T-helper 9 cell (primary cell): Measurements from ENCODE around the gene UNC13A.

Experiments
- DNase-seq: peaks from one replicate; pipeline ENCODE4 v3.0.0-alpha.2; 2020

UNC13A gene

DNA sequence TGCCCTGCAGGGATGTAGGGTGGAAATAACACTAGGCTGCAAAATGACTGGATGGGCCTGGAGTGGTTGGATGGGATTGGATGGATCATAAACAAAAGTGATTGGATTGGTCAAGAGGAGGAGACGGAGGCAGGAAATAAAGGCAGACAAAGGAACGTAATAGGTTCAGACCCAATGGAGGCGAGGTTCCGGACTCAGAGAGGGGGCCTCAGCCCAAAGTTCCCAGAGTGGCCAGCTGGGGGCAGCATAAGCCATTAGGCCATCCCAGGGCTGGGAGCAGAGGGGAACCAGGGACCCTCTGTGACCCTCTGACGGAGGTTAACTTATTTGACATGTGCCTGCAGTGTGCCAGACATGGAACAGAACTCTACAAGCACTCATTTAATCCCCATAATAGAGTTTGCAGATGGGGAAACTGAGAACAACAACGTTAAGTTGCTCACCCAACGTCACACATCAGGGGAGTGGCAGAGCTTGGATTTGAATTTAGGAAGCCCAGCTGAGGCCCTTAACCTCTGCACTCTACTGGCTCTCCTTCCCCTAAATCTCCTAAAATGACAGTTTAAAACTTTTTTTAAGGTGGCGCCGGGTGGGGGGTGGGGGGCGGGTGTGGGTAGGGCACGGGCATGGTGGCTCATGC, 15.8 kb upstream of the UNC13A start:
- peak; percentile 70 for DNase-seq

DNA sequence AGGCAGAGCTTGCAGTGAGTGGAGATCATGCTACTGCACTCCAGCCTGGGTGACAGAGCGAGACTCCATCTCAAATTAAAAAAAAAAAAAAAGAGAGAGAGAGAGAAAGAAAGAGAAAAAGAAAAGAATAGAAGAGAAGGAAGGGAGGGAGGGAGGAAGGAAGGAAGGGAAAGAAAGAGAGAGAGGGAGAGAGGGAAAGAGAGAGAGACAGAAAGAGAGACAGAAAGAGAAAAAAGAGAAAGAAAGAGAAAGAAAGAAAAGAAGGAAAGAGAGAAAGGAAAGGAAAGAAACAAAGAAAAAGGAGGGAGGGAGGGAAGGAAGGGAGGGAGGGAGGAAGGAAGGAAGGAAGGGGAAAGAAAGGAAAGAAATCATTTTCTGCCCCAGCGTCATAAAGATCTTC, 7.0 kb upstream of the UNC13A start:
- DNase-seq, result no peak

GRCh38 chr19:17692566-17692965, 4.4 kb upstream of the UNC13A start:
- no peak for DNase-seq

- no peak for DNase-seq
Observed at GRCh38 chr19:17688853-17689595, 870 bp upstream of the UNC13A start.

- no peak for DNase-seq
Observed at GRCh38 chr19:17687141-17687856, 855 bp downstream of the UNC13A start.

DNA sequence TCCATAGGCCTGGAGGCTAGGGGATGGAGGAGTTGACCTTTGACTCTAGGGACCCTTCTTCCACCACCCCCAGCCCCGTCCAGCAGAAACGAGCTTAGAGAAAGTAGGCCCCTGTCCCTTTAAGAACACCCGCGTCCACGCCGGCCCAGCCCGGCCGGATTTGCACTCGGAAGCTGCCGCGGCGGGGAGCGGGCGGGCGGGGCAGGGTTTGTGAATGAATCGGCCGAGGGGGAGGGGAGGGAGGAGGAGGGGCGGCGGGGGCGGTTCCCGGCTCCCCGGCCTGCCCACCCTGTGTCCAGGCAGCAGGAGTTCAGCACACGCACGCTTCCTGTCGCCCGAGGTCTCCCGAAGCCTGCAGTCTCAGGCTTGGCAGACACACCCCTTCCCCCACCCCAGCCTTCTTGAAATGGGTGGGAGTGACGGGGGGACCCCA, 1.5 kb downstream of the UNC13A start:
- no peak for DNase-seq

GRCh38 chr19:17686023-17686521, 2.1 kb downstream of the UNC13A start:
- DNase-seq, result no peak

DNA sequence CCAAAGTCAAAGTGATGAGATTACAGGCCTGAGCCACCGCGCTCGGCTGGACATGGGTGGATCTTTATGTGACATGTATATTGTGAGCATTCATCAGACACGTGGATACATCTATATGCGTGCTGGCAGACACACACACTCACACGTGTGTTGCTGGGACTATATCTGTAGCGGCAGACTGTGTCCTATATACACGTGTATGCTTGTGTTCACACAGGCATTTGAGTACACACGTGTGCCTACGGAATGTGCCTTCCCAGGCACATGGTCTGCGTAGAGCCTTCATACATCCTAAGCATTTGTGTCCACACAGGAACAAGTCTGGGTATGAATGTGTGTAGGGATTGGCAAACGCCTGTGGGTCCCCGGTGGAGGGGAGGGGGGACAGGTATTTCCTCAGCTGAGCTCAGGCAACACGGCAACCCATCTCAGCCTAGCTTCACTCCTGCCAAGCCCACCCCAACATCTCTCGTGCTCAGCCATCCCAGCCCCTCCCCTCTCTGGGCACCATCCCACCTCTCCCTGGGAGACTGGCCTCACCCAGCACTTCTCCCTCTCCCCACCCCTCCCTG, 2.6 kb downstream of the UNC13A start:
- DNase-seq, result no peak

- DNase-seq, result no peak
Observed at GRCh38 chr19:17684256-17684655, 3.9 kb downstream of the UNC13A start.

- DNase-seq, result no peak
Observed at GRCh38 chr19:17683078-17683477, 5.1 kb downstream of the UNC13A start.

DNA sequence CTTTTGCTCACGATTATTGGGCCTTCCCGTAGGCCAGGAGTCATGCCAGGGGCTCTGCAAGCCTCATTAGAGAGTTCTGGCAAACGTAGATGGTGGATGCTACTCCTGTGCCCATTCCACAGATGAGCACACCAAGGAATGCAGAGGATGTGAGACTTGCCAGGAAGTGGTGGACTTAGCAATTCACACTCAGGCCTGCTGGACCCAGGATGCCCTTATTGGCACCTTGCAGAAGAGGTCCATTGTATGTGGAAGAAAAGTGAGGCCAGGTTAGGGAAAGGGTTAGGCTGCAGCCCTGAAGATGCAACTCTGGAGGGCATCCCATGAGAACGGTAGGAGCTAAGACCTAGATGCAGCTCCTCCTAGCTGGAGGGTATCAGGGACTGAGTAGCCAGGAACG, 5.9 kb downstream of the UNC13A start:
- no peak for DNase-seq

DNA sequence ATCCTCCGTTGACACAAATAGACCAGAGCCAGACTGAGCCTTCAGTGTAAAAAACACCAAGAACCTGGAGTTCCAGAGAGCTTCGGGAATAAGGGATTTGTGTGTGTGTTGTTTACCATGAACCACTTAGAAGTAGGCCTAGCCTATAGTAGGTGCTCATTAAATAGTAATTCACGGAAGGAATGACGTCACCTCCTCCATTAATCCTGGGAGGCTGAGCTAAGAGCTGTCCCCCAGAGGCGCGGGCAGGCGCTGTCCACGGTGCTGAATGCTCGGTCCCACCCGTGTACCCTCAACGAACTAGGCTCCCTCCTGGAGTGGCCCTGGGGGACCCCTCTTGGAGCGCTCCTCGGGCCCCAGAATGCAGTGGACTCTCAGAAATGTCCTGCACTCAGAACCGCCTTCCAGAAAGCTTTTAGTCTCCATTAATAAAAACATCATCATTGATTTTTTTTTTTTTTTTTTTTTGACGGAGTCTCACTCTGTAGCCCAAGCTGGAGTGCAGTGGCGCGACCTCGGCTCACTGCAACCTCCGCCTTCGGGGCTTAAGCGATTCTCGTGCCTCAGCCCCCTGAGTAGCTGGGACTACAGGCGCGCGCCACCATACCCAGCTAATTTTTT, 6.5 kb downstream of the UNC13A start:
- DNase-seq, result peak; percentile 28

- DNase-seq, result peak; percentile 15
Observed at GRCh38 chr19:17680230-17680722, 7.9 kb downstream of the UNC13A start.

- no peak for DNase-seq
Observed at GRCh38 chr19:17679526-17680229, 8.5 kb downstream of the UNC13A start.

DNA sequence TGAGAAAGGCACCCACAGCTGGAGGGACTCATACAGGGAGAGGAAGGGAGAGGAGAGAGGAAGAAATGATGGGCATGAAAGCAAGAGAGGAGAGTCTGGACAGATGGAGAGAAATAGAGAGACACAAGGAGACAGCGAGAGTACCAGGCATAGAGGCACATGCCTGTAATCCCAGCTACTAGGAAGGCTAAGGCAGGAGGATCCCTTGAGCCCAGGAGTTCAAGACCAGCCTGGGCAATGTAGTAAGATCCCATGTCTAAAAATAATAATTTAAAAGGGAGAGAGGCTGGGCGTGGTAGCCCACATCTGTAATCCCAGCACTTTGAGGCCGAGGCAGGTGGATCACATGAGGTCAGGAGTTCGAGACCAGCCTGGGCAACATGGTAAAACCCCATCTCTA, 9.3 kb downstream of the UNC13A start:
- no peak for DNase-seq

DNA sequence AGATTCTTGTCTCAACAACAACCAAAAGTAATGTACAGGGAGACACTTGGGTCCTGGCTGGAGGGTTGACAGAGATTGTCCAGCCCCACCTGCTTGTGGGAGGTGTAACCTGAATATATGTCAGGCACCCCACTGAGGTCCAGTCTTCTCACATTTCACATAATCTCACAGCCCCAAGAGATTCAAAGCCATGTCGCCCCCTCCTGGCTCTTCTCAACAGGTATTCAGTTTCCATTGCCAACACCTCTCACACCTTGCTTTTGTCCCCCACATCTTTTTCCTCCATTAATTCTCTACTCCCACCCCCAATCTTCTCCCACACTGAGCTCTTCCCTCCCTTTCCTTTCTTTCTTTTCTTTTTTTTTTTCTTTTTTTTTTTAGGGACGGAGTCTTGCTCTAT, 11.2 kb downstream of the UNC13A start:
- DNase-seq, result no peak

GRCh38 chr19:17676295-17676694, 11.9 kb downstream of the UNC13A start:
- DNase-seq, result no peak

- no peak for DNase-seq
Observed at GRCh38 chr19:17673937-17674799, 14.0 kb downstream of the UNC13A start.

- no peak for DNase-seq
Observed at GRCh38 chr19:17671906-17672305, 16.2 kb downstream of the UNC13A start.

- no peak for DNase-seq
Observed at GRCh38 chr19:17669419-17669818, 18.7 kb downstream of the UNC13A start.

DNA sequence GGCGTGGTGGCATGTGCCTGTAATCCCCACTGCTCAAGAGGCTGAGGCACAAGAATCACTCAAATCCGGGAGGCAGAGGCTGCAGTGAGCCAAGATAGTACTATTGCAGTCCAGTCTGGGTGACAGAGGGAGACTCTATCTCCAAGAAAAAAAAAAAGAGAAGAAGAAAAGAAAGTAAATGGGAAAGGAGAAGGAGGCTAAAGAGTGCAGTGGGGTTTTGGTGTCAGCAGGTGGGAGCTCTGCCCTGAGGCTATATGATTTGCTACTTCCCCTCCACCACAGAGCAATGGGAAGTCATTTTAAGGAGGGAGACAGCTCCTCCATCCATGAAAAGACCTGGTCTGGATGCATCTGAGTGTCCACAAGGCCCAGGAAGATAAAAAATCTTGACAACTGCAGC, 23.1 kb downstream of the UNC13A start:
- no peak for DNase-seq
